ENCODE measurements around the gene PIK3R4.

Gene PIK3R4

GRCh38 chr3:130748981-130749380 lies 2.4 kb upstream of the PIK3R4 start:
- H3K79me2 ChIP-seq (ENCODE audit: insufficient read depth, low read length): peaks cover 25% of the 10 kb centered on the region
- H3K27ac ChIP-seq (ENCODE audit: low read depth, low read length): no peak overlapping the region
- no peaks in the 10 kb centered on the region for H3K27me3 ChIP-seq (ENCODE audit: low read length)
- no peak overlapping the region for H3K4me3 ChIP-seq (ENCODE audit: insufficient read depth, low read length, poor library complexity, severe bottlenecking)
- no peak for TF ChIP-seq EZH2phosphoT487 (conservative IDR thresholded peaks at IDR 0.05; ENCODE audit: low read length)
- no peak for TF ChIP-seq CTCF (IDR thresholded peaks at IDR 0.05; ENCODE audit: insufficient read depth, low read length, poor library complexity, severe bottlenecking)
- no peaks in the 10 kb centered on the region for H3K9me2 ChIP-seq (replicated peaks; ENCODE audit: insufficient read depth, low read length)
- H2AFZ ChIP-seq (ENCODE audit: low read depth, low read length, severe bottlenecking): no peak overlapping the region
- peaks cover 12% of the 10 kb centered on the region for H3F3A ChIP-seq (ENCODE audit: insufficient read depth)
- H4K20me1 ChIP-seq (ENCODE audit: low read depth, low read length): no peaks in the 10 kb centered on the region
- no peaks in the 10 kb centered on the region for H3K9me3 ChIP-seq (ENCODE audit: insufficient read depth, low read length)
- H3K9ac ChIP-seq (ENCODE audit: low read length): no peak overlapping the region
- peak overlapping the region; percentile 50 for H3K4me2 ChIP-seq (ENCODE audit: low read depth, low read length, poor library complexity, severe bottlenecking)
- no peaks in the 10 kb centered on the region for H3K36me3 ChIP-seq (ENCODE audit: low read length)

- Histone ChIP-seq H3K4me2 (ENCODE audit: low read depth, low read length, poor library complexity, severe bottlenecking) (peak overlapping the region; percentile 50), H3K27me3 (ENCODE audit: low read length) (no peaks in the 10 kb centered on the region), H3K9me3 (ENCODE audit: insufficient read depth, low read length) (no peaks in the 10 kb centered on the region), H3K27ac (ENCODE audit: low read depth, low read length) (no peak overlapping the region), H3K79me2 (ENCODE audit: insufficient read depth, low read length) (peaks cover 30% of the 10 kb centered on the region), H2AFZ (ENCODE audit: low read depth, low read length, severe bottlenecking) (peak overlapping the region; percentile 75), H4K20me1 (ENCODE audit: low read depth, low read length) (no peaks in the 10 kb centered on the region), H3K4me3 (ENCODE audit: insufficient read depth, low read length, poor library complexity, severe bottlenecking) (peak overlapping the region; percentile 49), H3F3A (ENCODE audit: insufficient read depth) (peaks cover 12% of the 10 kb centered on the region), H3K9me2 (replicated peaks; ENCODE audit: insufficient read depth, low read length) (no peaks in the 10 kb centered on the region), H3K9ac (ENCODE audit: low read length) (peak overlapping the region; percentile 41), H3K36me3 (ENCODE audit: low read length) (no peaks in the 10 kb centered on the region)
- TF ChIP-seq EZH2phosphoT487 (conservative IDR thresholded peaks at IDR 0.05; ENCODE audit: low read length): no peak
- no peak for TF ChIP-seq CTCF (IDR thresholded peaks at IDR 0.05; ENCODE audit: insufficient read depth, low read length, poor library complexity, severe bottlenecking)
Observed at GRCh38 chr3:130748467-130748861, 1.8 kb upstream of the PIK3R4 start.

GRCh38 chr3:130743354-130743753 lies 3.3 kb downstream of the PIK3R4 start:
- H4K20me1 ChIP-seq (ENCODE audit: low read depth, low read length): no peaks in the 10 kb centered on the region
- H3K27me3 ChIP-seq (ENCODE audit: low read length): no peaks in the 10 kb centered on the region
- no peaks in the 10 kb centered on the region for H3K9me2 ChIP-seq (replicated peaks; ENCODE audit: insufficient read depth, low read length)
- TF ChIP-seq CTCF (IDR thresholded peaks at IDR 0.05; ENCODE audit: insufficient read depth, low read length, poor library complexity, severe bottlenecking) (no peak), EZH2phosphoT487 (conservative IDR thresholded peaks at IDR 0.05; ENCODE audit: low read length) (no peak)
- H2AFZ ChIP-seq (ENCODE audit: low read depth, low read length, severe bottlenecking): no peak overlapping the region
- peaks cover 69% of the 10 kb centered on the region for H3K79me2 ChIP-seq (ENCODE audit: insufficient read depth, low read length)
- H3K27ac ChIP-seq (ENCODE audit: low read depth, low read length): no peak overlapping the region
- peak overlapping the region; percentile 28 for H3K4me2 ChIP-seq (ENCODE audit: low read depth, low read length, poor library complexity, severe bottlenecking)
- H3F3A ChIP-seq (ENCODE audit: insufficient read depth): peaks cover 5% of the 10 kb centered on the region
- H3K9ac ChIP-seq (ENCODE audit: low read length): no peak overlapping the region
- no peaks in the 10 kb centered on the region for H3K9me3 ChIP-seq (ENCODE audit: insufficient read depth, low read length)
- peaks cover 5% of the 10 kb centered on the region; the same call in 1 of the 2 replicates for H3K36me3 ChIP-seq (ENCODE audit: low read length)
- no peak overlapping the region for H3K4me3 ChIP-seq (ENCODE audit: insufficient read depth, low read length, poor library complexity, severe bottlenecking)
